HG03097 (cell line): ENCODE data around the gene FOXK1.
"Not testable (repeated sequence)": the region's sequence is repeated elsewhere in the genome, so short reads cannot be mapped to it uniquely, and the experiment has no call there.

Source experiments
- ATAC-seq: cut with Tn5 transposase; IDR thresholded peaks from one replicate; pipeline ENCODE4 v1.9.1; 2021; ENCODE audit not compliant: unreplicated experiment, low FRiP score

Gene FOXK1

GRCh38 chr7:4665661-4666060 is 16.4 kb upstream of the FOXK1 start:
- ATAC-seq, result no peak

GRCh38 chr7:4667776-4668509 is 14.2 kb upstream of the FOXK1 start:
- ATAC-seq, result no peak

GRCh38 chr7:4668510-4668847 is 13.6 kb upstream of the FOXK1 start:
- no peak for ATAC-seq

- ATAC-seq, result no peak
Observed at GRCh38 chr7:4670791-4671190, 11.3 kb upstream of the FOXK1 start.

- ATAC-seq, result no peak
Observed at GRCh38 chr7:4675771-4676367, 6.2 kb upstream of the FOXK1 start.

GRCh38 chr7:4677518-4677917 is 4.6 kb upstream of the FOXK1 start:
- ATAC-seq, result not testable (repeated sequence)

GRCh38 chr7:4681218-4681851 is 760 bp upstream of the FOXK1 start:
- no peak for ATAC-seq

- peak; percentile 33 for ATAC-seq
Observed at GRCh38 chr7:4682621-4683042, 537 bp downstream of the FOXK1 start.

- no peak for ATAC-seq
Observed at GRCh38 chr7:4683043-4683883, 1.2 kb downstream of the FOXK1 start.

GRCh38 chr7:4683884-4684565 is 1.9 kb downstream of the FOXK1 start:
- ATAC-seq, result peak; percentile 30

- ATAC-seq, result no peak
Observed at GRCh38 chr7:4684846-4685245, 2.8 kb downstream of the FOXK1 start.

- not testable (repeated sequence) for ATAC-seq
Observed at GRCh38 chr7:4685676-4686075, 3.6 kb downstream of the FOXK1 start.

- no peak for ATAC-seq
Observed at GRCh38 chr7:4687956-4688355, 5.9 kb downstream of the FOXK1 start.

GRCh38 chr7:4689151-4689550 is 7.1 kb downstream of the FOXK1 start:
- no peak for ATAC-seq

GRCh38 chr7:4689668-4690067 is 7.6 kb downstream of the FOXK1 start:
- no peak for ATAC-seq

GRCh38 chr7:4690953-4691856 is 9.1 kb downstream of the FOXK1 start:
- ATAC-seq, result no peak

GRCh38 chr7:4692055-4692454 is 10.0 kb downstream of the FOXK1 start:
- no peak for ATAC-seq

- not testable (repeated sequence) for ATAC-seq
Observed at GRCh38 chr7:4692622-4693021, 10.5 kb downstream of the FOXK1 start.

GRCh38 chr7:4693152-4693551 is 11.1 kb downstream of the FOXK1 start:
- ATAC-seq, result no peak

- no peak for ATAC-seq
Observed at GRCh38 chr7:4693749-4694148, 11.7 kb downstream of the FOXK1 start.
